Activated B cell treated with CpG ODN at 0.5 μM for 24 hours (primary cell): ENCODE measurements around the gene PELI1. TPM values are rescaled to one million over a fixed set of nuclear protein-coding genes. Genes with fewer than 3 reads are reported as not detected.

Experiments used
- ATAC-seq: fragments of 200-7000 bp; cut with Tn5 transposase; one replicate; pipeline ENCODE4 v1.10.0; 2021; ENCODE audit warnings: low read depth, mild to moderate bottlenecking, moderate library complexity
- CTCF ChIA-PET: fragments of 350-600 bp; sonication (Branson Sonifier 250); formaldehyde crosslinking; loops from one replicate; lab custom pipeline; 2021; ENCODE audit warnings: antibody characterized with exemption; lab: Charles Lee
- POLR2A ChIA-PET: fragments of 350-600 bp; sonication (Branson Sonifier 250); formaldehyde crosslinking; loops from one replicate; lab custom pipeline; 2021; ENCODE audit warnings: antibody characterized with exemption; lab: Charles Lee
- DNase-seq: peaks from one replicate; pipeline ENCODE4 v3.0.0; 2022
- H3K27ac Mint-ChIP-seq: one replicate; pipeline ENCODE4 v1.8.0; 2020; ENCODE audit warnings: mixed read lengths
- H3K27me3 Mint-ChIP-seq: one replicate; pipeline ENCODE4 v1.8.0; 2021; ENCODE audit warnings: mixed read lengths
- H3K36me3 Mint-ChIP-seq: one replicate; pipeline ENCODE4 v1.8.0; 2021; ENCODE audit warnings: low read depth, mixed read lengths
- H3K4me1 Mint-ChIP-seq: one replicate; pipeline ENCODE4 v1.8.0; 2021; ENCODE audit warnings: mixed read lengths
- H3K4me3 Mint-ChIP-seq: one replicate; pipeline ENCODE4 v1.8.0; 2020; ENCODE audit warnings: mild to moderate bottlenecking, mixed read lengths
- H3K9me3 Mint-ChIP-seq: one replicate; pipeline ENCODE4 v1.8.0; 2020; ENCODE audit warnings: mixed read lengths
- CTCF ChIP-seq: fragments of 200-600 bp; IDR thresholded peaks from one replicate; pipeline ENCODE4 v1.8.0; 2022; ENCODE audit warnings: antibody characterized with exemption, mild to moderate bottlenecking
- intact Hi-C: fragments of 100-400 bp; cut with micrococcal nuclease; formaldehyde crosslinking; loops from one replicate; pipeline ENCODE4 v1.15.1; 2024
- total RNA-seq: library from RNA; stranded (reverse); gene quantifications from 2 replicates; pipeline ENCODE4 v1.2.3, GENCODE V29; 2022

The PELI1 gene
- total RNA-seq, 1 donor from 2014 or later = 93.1 TPM

- no peaks in the 10 kb centered on the region for H3K9me3 Mint-ChIP-seq
- H3K4me3 Mint-ChIP-seq = no peak overlapping the region
- H3K27me3 Mint-ChIP-seq = no peaks in the 10 kb centered on the region
- no peak for ATAC-seq
- DNase-seq = no peak
- no peaks in the 10 kb centered on the region for H3K36me3 Mint-ChIP-seq
- CTCF ChIA-PET = interaction anchor here (0.7 to 12.4 kb wide), 2 partner anchors 102 to 269 kb away, joined by 3 to 321 read pairs; no protein-coding TSS in a partner anchor
- no peak overlapping the region for H3K27ac Mint-ChIP-seq
- no peak for TF ChIP-seq CTCF
- intact Hi-C loops = no loop called here
- POLR2A ChIA-PET = interaction anchor here (0.7 kb wide), 1 partner anchor 68 kb away, joined by 6 read pairs; no protein-coding TSS in a partner anchor
- H3K4me1 Mint-ChIP-seq = peaks cover 19% of the 10 kb centered on the region
These were observed 85.0 kb downstream of the PELI1 start for GRCh38 chr2:64059270-64059669.

GRCh38 chr2:64056021-64056420 is 88.2 kb downstream of the PELI1 start:
- Mint-ChIP-seq H3K27ac (no peak overlapping the region), H3K27me3 (no peaks in the 10 kb centered on the region), H3K36me3 (no peaks in the 10 kb centered on the region), H3K4me3 (no peak overlapping the region), H3K4me1 (peaks cover 16% of the 10 kb centered on the region), H3K9me3 (no peaks in the 10 kb centered on the region)
- no peak for DNase-seq
- CTCF ChIA-PET = interaction anchor here (12.4 kb wide), 1 partner anchor 272 kb away, joined by 321 read pairs; no protein-coding TSS in a partner anchor
- no peak for TF ChIP-seq CTCF
- intact Hi-C loops = no loop called here
- POLR2A ChIA-PET = no interaction called here
- ATAC-seq = no peak

- no peak for ATAC-seq
- Mint-ChIP-seq H3K27me3 (no peaks in the 10 kb centered on the region), H3K4me3 (no peak overlapping the region), H3K4me1 (peaks cover 24% of the 10 kb centered on the region), H3K9me3 (no peaks in the 10 kb centered on the region), H3K27ac (no peak overlapping the region), H3K36me3 (no peaks in the 10 kb centered on the region)
- DNase-seq = no peak
- POLR2A ChIA-PET = interaction anchor here (0.5 to 7.5 kb wide), 2 partner anchors 81 to 273 kb away, joined by 3 to 115 read pairs; no protein-coding TSS in a partner anchor
- intact Hi-C loops = no loop called here
- TF ChIP-seq CTCF = no peak
- CTCF ChIA-PET = interaction anchor here (0.6 to 12.4 kb wide), 3 partner anchors 88 to 434 kb away, joined by 3 to 321 read pairs (median 6); no protein-coding TSS in a partner anchor
These were observed 89.9 kb downstream of the PELI1 start for GRCh38 chr2:64054161-64054915.

GRCh38 chr2:64052463-64053241 is 91.6 kb downstream of the PELI1 start:
- intact Hi-C loops = no loop called here
- POLR2A ChIA-PET = interaction anchor here (0.7 to 7.5 kb wide), 3 partner anchors 91 to 473 kb away, joined by 3 to 115 read pairs (median 3); no protein-coding TSS in a partner anchor

More at GRCh38 chr2:64052463-64053241, 91.6 kb downstream of the PELI1 start:
- no peak for ATAC-seq
- H3K9me3 Mint-ChIP-seq = no peaks in the 10 kb centered on the region
- peaks cover 24% of the 10 kb centered on the region for H3K4me1 Mint-ChIP-seq
- CTCF ChIA-PET = interaction anchor here (12.4 kb wide), 1 partner anchor 276 kb away, joined by 321 read pairs; no protein-coding TSS in a partner anchor
- TF ChIP-seq CTCF = no peak
- DNase-seq = no peak
- no peaks in the 10 kb centered on the region for H3K27me3 Mint-ChIP-seq
- H3K36me3 Mint-ChIP-seq = no peaks in the 10 kb centered on the region
- no peak overlapping the region for H3K27ac Mint-ChIP-seq
- no peak overlapping the region for H3K4me3 Mint-ChIP-seq
